DMS53 treated with DMSO at 0.1 percent for 48 hours (cell line): Measurements from ENCODE around the gene IL17C.

ENCODE experiments used
- DNase-seq: peaks from one replicate; lab custom pipeline; 2025; ENCODE audit not compliant: unreplicated experiment; lab: John Stamatoyannopoulos, UW

The IL17C gene

DNA sequence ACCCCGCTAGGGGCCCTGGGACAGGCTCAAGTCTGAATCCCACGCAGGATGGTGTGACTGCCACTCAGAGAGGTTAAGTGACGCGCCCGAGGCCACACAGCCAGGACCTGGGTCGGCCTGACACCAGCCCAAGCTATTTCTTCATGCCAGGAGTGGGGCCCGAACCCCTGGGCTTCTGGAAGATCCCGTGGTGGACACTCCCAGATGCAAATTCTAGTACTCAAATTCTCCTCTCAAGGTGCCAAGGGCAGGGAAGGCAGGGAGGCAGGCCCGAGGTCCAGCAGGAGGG lies 5.2 kb downstream of the IL17C start:
- DNase-seq = no peak

GRCh38 chr16:88645455-88645854 lies 7.1 kb downstream of the IL17C start:
- no peak for DNase-seq

DNA sequence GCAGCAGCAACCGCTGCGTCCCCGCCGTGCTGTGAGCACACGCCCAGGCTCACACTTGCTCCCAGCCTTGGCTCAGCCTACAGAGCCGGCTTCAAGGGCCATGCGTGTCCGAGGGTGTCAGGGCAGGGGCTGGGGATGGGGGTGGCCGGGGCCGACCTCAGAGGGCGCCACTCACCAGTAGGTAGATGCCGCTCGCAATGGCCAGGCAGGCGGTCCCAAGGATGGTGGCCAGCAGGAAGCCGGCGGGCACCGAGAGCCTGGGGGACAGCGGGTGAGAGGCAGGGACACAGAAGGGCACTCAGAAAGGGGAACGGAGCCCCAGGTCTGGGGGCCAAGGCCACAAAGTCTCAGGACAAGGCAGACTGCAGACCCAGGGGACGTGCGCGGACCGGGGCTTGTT lies 7.6 kb downstream of the IL17C start:
- DNase-seq = no peak

DNA sequence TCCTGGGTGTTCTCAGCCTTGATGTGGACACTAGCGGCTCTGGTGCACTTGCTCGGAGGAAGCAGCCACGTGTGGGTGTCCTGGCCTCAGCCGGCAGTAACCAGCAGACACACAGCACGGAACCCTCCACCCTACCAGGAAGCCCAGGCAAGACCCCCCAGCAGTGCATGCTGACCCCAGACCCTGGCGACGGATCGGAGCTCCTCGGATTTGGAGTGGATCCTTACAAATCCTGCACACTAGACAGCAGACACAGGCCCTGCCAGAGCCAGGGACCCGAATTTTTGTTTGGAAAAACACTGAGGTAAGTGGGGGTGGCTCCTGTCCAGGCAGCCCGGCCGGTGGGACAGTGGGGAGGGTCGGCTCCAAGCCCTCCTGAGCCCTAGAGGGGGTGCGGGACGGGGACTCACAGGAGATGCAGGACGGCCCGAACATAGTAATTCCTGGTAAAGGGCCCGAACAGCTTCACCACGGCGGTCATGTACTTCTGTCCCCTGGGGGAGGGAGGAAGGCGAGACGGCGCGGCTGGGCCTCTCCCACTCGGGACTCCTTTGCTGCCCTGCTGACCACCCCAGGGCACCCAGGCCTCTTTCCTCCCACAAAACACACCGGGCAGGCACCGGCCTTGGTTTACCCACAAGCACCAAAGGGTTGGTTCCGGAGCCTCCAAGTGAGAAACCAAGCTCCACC lies 8.1 kb downstream of the IL17C start:
- no peak for DNase-seq

- DNase-seq = no peak
These were observed 9.1 kb downstream of the IL17C start for GRCh38 chr16:88647178-88648070.

DNA sequence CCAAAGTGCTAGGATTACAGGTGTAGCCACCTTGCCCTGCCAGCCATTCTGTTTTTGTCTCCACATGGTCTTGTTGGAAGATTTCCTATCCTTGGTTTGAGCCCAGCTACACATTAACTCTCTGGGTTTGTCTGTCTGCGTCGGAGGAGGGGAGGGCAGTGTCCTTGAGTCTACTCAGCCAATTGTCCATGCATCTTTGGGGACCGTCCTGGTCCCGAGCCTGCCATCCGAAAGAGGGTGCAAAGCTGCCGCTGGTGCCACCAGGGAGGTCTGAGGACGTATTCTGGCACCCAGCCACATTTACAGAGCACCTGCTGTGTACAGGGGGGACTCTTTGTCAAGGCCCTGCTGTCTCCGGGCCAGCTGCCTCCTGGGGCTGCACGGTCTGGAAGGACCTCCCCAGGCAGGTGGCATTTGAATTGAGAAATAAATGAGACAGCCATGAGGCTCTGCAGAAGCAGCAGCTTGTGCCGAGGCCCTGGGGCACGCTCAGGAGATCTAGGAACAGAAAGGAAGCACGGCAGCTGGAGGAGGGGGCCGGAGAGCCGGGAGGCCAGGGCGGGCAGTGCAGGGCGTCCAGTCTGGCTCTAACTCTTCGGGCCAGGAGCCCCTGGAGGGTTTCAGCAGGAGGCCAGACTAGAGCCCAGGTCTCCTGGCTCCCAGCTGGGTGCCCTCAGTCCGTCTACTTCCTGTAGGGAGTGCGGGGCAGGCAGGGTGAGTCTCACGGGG lies 11.0 kb downstream of the IL17C start:
- no peak for DNase-seq

GRCh38 chr16:88649924-88650748 lies 11.8 kb downstream of the IL17C start:
- DNase-seq = no peak

DNA sequence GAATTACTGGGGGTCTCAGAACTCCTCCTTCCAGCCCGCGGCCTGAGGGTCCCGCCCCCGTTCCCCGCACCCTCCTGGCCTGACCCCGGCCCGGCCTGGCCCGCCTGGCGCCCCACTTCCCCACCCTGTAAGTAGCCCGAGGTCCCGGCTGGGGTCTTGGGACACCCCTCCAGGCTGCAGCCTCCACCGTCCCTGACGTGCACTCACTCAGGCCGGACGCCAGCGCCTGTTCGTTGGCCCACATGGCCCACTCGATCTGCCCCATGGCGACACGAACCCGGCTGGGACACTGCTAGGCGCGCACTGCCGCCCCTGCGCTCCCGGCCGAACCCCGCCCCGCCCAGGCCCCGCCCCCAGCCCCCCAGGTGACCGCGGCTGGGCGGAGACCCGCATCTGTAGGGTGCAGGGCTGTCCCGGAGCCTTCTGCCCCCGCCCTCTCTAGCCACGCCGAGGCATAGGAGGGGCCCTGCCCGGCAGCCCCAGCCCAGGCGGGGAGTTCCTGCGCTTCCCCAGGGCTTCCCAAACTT lies 12.4 kb downstream of the IL17C start, which contains the start of gene CYBA:
TSS of gene CYBA (minus strand) at position 305 of the 527 bp plus-strand sequence. CDS start at position 265, 40 bp downstream.
- DNase-seq = peak; percentile 65

DNA sequence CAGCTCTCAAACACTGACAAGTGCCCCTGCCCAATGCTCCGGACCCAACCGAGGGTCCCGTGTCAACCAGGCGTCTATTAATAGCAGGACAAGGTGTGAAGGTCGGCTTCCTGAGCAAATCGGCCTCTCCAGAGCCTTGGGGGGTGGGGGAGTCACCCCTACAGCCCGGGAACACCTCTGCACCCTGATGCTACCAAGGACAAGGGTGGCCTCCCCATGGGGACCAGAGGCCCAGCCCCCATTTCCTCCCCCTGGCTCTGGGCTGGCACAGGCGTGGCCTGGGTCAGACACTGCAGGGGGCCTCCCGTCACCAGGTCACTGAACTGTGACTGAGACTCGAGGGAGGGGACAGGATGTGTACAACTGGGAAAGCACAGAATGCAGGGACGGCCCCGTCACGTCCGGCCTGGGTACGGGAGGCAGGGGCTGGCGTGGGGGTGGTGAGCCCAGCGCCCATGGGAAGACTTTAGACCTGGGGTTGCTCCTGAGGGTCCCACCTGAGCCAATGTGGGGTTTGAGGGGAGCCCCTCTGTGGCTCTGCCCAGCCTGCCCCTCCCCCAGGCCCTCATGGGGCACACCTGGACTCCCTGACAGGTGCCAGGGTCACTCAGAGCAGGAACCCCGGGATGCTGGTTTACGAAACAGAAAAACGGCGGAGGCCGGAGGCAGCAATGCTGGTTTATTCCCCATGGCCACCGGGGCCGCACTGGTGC lies 13.1 kb downstream of the IL17C start:
- DNase-seq = peak; percentile 60

- no peak for DNase-seq
These were observed 13.8 kb downstream of the IL17C start for GRCh38 chr16:88651989-88652761.

DNA sequence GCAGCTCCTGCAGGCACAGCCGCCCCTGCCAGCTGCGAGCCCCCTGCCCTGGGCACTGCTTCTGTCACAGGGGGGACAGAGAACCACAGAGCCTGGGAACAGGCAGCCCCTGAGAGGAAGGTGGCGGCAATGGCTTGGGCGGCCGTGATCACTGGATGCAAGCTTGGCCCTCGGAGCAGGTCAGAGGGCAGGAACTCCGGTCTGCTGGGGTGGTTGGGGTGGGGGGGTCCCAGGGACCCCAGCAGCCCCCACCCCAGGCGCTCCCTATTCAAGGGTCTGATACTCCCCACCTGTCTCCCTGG lies 14.3 kb downstream of the IL17C start:
- no peak for DNase-seq

GRCh38 chr16:88653101-88653500 lies 14.7 kb downstream of the IL17C start:
- no peak for DNase-seq

DNA sequence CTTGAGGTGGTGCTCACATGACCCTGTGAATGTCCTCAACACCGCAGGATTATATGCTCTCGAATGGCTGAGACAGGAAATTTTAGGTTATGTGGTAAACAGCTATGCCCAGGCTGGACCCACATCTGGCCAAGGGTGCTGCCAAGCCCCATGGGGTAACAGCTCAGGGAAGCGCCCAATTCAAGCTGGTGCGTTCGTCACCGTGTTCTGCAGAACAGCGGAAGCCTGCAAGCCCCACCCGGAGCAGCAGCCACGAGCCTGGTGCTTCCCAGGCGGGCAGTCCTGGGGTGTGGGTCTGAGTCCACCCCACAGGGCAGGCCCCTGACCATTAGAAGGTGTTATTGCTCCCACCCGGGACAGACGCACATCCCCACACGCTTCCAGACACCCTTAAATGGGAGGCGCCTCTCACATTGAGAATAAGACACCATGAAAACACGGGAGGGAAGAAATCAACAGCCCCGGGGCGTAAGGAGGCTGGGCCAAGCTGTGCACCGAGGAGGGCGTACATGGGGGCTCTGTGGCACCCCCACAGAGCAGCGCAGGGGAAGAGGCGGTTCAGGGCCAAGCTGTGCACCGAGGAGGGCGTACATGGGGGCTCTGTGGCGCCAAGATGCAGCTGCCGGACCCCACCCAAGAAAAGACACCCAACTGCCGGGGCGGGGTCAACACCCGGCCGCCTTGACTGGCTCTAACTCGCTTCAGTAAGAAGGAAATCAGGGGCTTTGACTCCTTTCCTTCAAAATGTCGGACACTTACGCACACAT lies 15.4 kb downstream of the IL17C start:
- no peak for DNase-seq

DNA sequence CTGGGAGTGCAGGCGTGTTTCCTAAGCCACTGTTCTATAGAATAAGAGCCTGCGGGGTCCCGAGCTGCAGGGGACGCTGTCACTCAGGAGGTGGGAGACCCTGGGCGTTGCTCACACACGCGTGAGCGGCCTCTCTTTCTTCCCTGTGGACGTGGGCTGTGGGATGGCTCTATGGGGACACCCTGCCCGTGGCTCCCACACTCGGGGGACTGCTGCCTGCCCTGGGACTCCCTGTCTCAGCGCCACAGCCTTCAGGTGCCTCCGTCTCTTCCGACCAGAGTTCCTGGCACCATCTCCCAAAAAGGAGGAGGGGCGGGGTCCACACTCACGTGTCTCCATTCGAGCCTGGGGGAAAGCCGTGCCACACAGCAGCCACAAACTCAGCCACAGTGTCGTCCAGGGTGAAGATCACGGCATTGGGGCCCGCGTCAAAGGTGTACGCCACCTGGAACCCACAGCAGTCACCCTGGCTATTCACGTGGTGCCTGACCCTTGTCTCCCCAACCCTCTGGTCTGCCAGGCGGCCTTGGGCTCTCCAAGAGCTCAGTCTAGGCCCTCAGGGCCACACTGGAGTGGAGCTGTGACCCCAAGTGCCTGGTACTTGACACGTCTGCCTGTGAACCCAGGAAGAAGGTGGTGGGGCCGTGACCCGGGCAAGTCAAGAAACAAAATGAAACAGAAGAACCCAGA lies 16.1 kb downstream of the IL17C start:
- DNase-seq = no peak

- no peak for DNase-seq
These were observed 16.8 kb downstream of the IL17C start for GRCh38 chr16:88655053-88655732.

DNA sequence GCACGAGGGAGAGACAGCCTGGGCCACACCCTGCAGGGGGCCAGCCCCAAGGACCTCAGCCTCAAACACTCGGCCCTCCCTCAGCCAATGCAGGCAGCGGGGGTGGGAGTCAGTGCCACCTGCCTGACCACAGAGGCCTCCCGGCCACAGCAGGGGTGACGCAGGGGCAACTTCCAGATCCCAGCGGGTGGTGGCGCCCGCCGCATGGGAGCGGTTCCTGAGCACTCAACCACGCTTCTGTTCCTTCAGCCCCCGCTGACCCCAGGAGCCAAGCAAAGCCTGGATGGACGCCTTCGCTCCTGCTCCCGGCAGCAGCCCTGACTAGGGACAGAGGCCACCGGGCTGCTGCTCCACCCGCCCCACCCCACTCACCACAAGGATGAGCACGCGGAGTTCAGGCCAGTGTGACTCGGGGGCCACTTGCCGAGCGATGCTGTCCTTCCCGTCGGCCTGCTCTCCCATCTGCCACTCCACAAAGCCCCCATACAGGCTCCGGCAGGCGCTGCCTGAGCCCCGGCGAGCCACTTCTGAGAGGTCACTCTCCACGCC lies 17.4 kb downstream of the IL17C start:
- DNase-seq = no peak

DNA sequence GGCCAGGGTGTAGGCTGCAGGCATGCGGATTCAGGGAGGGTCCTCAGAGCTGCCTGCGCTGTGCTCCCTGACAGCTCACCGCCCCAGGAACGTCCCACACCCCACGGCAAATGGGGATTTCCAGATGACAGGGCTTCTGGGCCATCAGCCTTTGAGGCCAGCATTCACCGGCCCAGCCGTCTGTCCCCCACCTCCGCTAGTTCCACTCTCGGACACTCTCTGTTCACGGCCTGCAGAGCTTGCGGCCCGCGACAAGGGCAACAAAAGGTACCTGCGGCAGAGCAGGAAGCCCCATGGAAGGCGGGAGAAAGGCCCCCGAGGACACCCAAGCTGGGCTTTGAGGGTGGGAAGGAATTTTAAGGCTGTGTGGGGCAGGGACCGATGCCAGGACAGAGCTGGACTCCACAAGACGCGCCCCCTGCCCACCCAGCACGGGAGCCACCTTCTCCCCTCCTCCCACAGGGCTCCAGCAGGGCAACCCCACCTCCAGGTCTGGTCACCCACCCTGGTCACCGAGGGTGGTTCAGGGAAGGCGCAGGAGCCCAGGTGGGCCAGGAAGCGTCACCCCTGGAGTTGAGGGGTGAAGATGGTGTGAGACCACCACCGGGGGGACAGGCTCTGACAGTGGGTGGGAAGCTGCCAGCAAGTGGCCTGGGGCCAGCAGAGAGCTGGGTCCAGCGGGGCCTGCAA lies 18.1 kb downstream of the IL17C start:
- no peak for DNase-seq
